B cell (primary cell): ENCODE data around the gene MAN1A1. TPM values are rescaled to one million over a fixed set of nuclear protein-coding genes. Genes with fewer than 3 reads are reported as not detected.

Experiments
- ATAC-seq: fragments of 200-7000 bp; cut with Tn5 transposase; one replicate; pipeline ENCODE4 v1.10.0; 2021; ENCODE audit warnings: low read depth, mild to moderate bottlenecking, moderate number of reproducible peaks, moderate library complexity
- CTCF ChIA-PET: fragments of 350-600 bp; sonication (Branson Sonifier 250); formaldehyde crosslinking; loops from one replicate; lab custom pipeline; 2021; ENCODE audit warnings: antibody characterized with exemption, inconsistent platforms; lab: Charles Lee
- POLR2A ChIA-PET: fragments of 350-600 bp; sonication (Branson Sonifier 250); formaldehyde crosslinking; loops from one replicate; lab custom pipeline; 2021; ENCODE audit warnings: antibody characterized with exemption; lab: Charles Lee
- DNase-seq: peaks from one replicate; pipeline ENCODE4 v3.0.0; 2013
- H2AFZ ChIP-seq: 2 replicates; pipeline ENCODE4 v1.6.1; 2012; ENCODE audit warnings: mild to moderate bottlenecking, low read depth, low read length; ENCODE audit not compliant: insufficient read depth, poor library complexity, severe bottlenecking
- H3K27ac ChIP-seq, 2 donors: 1 replicate in 1 of 2; 2 replicates in 1 of 2; pipeline ENCODE4 v1.5.1; 2012 to 2013; ENCODE audit warnings: low read length in 2 of 2, mild to moderate bottlenecking in 2 of 2, moderate library complexity in 1 of 2
- H3K27me3 ChIP-seq, 4 experiments: fragments of 200-600 bp in 1 of 4; sonication (generic) in 1 of 4; replicated peaks in 1 of 4; 1 replicate in 2 of 4; 2 replicates in 2 of 4; pipeline versions ENCODE4 v1.6.1 to v1.7.0; 2013 to 2016; ENCODE audit warnings: low read length in 3 of 4, mild to moderate bottlenecking in 2 of 4, mixed read lengths in 1 of 4, moderate library complexity in 1 of 4; ENCODE audit not compliant: insufficient read depth in 4 of 4, control insufficient read depth in 3 of 4; ENCODE audit errors: control extremely low read depth in 1 of 4
- H3K36me3 ChIP-seq, 2 experiments: replicated peaks in 1 of 2; 1 replicate in 1 of 2; 2 replicates in 1 of 2; pipeline versions ENCODE4 v1.6.1 to v1.7.1; 2013; ENCODE audit warnings: low read length in 1 of 2; ENCODE audit not compliant: insufficient read depth in 2 of 2, control insufficient read depth in 1 of 2; ENCODE audit errors: control extremely low read depth in 1 of 2, extremely low read depth in 1 of 2
- H3K4me1 ChIP-seq, 2 donors: fragments of 200-600 bp in 1 of 2; sonication (generic) in 1 of 2; 1 replicate in 1 of 2; 2 replicates in 1 of 2; pipeline versions ENCODE4 v1.5.1 to v1.6.1; 2013 to 2017; ENCODE audit warnings: low read length in 2 of 2; ENCODE audit not compliant: control insufficient read depth in 2 of 2, insufficient read depth in 2 of 2
- H3K4me2 ChIP-seq: replicated peaks from 2 replicates; pipeline ENCODE3; 2012; ENCODE audit warnings: mild to moderate bottlenecking, low read depth, low read length; ENCODE audit not compliant: poor library complexity, severe bottlenecking
- H3K4me3 ChIP-seq, 5 experiments: fragments of 200-600 bp in 1 of 5; sonication (generic) in 1 of 5; 1 replicate in 3 of 5; 2 replicates in 2 of 5; pipeline versions ENCODE4 v1.5.1 to v1.7.0; 2011 to 2016; ENCODE audit warnings: low read length in 4 of 5, mild to moderate bottlenecking in 4 of 5, low read depth in 2 of 5, control low read depth in 1 of 5, moderate library complexity in 1 of 5; ENCODE audit not compliant: insufficient read depth in 1 of 5; ENCODE audit errors: control extremely low read depth in 1 of 5, extremely low read depth in 1 of 5
- H3K79me2 ChIP-seq: fragments of 200-600 bp; sonication (generic); one replicate; pipeline ENCODE4 v1.6.0; 2016; ENCODE audit warnings: low read length; ENCODE audit not compliant: control insufficient read depth, insufficient read depth
- H3K9ac ChIP-seq: fragments of 200-600 bp; sonication (generic); 2 replicates; pipeline ENCODE4 v1.6.1; 2017; ENCODE audit warnings: mild to moderate bottlenecking, low read length, moderate library complexity
- H3K9me3 ChIP-seq, 3 donors: one replicate each; pipeline versions ENCODE4 v1.6.1 to v1.7.1; 2013; ENCODE audit warnings: low read length in 2 of 3; ENCODE audit not compliant: control insufficient read depth in 2 of 3, insufficient read depth in 1 of 3; ENCODE audit errors: control extremely low read depth in 1 of 3
- H4K20me1 ChIP-seq: 2 replicates; pipeline ENCODE4 v1.6.0; 2012; ENCODE audit warnings: mild to moderate bottlenecking, low read length; ENCODE audit not compliant: insufficient read depth, control insufficient read depth, poor library complexity, severe bottlenecking
- H3K27ac Mint-ChIP-seq: one replicate; pipeline ENCODE4 v1.8.0; 2021; ENCODE audit warnings: mixed read lengths
- H3K27me3 Mint-ChIP-seq: one replicate; pipeline ENCODE4 v1.8.0; 2021; ENCODE audit warnings: mixed read lengths
- H3K4me1 Mint-ChIP-seq: one replicate; pipeline ENCODE4 v1.8.0; 2021; ENCODE audit warnings: mixed read lengths
- H3K4me3 Mint-ChIP-seq: one replicate; pipeline ENCODE4 v1.8.0; 2021; ENCODE audit warnings: mixed read lengths
- H3K9me3 Mint-ChIP-seq: one replicate; pipeline ENCODE4 v1.8.0; 2022; ENCODE audit warnings: mixed read lengths; ENCODE audit not compliant: insufficient read depth
- CTCF ChIP-seq: fragments of 200-600 bp; IDR thresholded peaks from one replicate; pipeline ENCODE4 v1.8.0; 2022; ENCODE audit warnings: antibody characterized with exemption, mild to moderate bottlenecking
- EZH2 ChIP-seq: IDR thresholded peaks from 2 replicates; pipeline ENCODE4 v1.6.1; 2012; ENCODE audit warnings: borderline replicate concordance, low read depth, mild to moderate bottlenecking, moderate library complexity, low read length; ENCODE audit not compliant: insufficient read depth, poor library complexity, severe bottlenecking
- WGBS: methylation state at CpG from one replicate; pipeline ENCODE4 v1.1.5; 2013; ENCODE audit warnings: missing lambda C conversion rate; ENCODE audit not compliant: insufficient coverage; 5-methylcytosine and 5-hydroxymethylcytosine counted together
- intact Hi-C: fragments of 100-400 bp; cut with micrococcal nuclease; formaldehyde crosslinking; loops from one replicate; pipeline ENCODE4 v1.10.0; 2022
- polyA plus RNA-seq: library from polyadenylated mRNA; depleted of rRNA; stranded (reverse); fragments of >200 nt; gene quantifications from 2 replicates; pipeline ENCODE4 v1.2.3, GENCODE V29; 2012
- total RNA-seq, 2 donors: library from RNA; stranded (reverse); fragments of 120-200 nt in 1 of 2; gene quantifications; 1 replicate in 1 of 2; 2 replicates in 1 of 2; pipeline versions ENCODE4 v1.2.3 to v1.2.4, GENCODE V29; 2013 to 2022

MAN1A1 gene
- total and polyA plus RNA-seq, 2 donors (not counting 1 experiment from before 2014, with no cell fraction given) = 5.1 to 31.7 TPM

GRCh38 chr6:119160911-119161310, 188.7 kb downstream of the MAN1A1 start:
- Histone ChIP-seq H3K36me3 (no peaks in the 10 kb centered on the region), H4K20me1 (no peaks in the 10 kb centered on the region), H2AFZ (no peak overlapping the region), H3K4me1 (no peaks in the 10 kb centered on the region), H3K4me3 (no peak overlapping the region), H3K27me3 (no peaks in the 10 kb centered on the region), H3K4me2 (no peak overlapping the region), H3K9me3 (no peaks in the 10 kb centered on the region), H3K27ac (no peak overlapping the region), H3K79me2 (no peaks in the 10 kb centered on the region), H3K9ac (no peak overlapping the region)
- TF ChIP-seq EZH2 (no peak), CTCF (no peak)
- ChIA-PET POLR2A (no interaction called here), CTCF (no interaction called here)
- H3K27ac Mint-ChIP-seq = no peak overlapping the region
- H3K4me1 Mint-ChIP-seq = peaks cover 3% of the 10 kb centered on the region
- DNase-seq (no peak), ATAC-seq (no peak)
- intact Hi-C loops = no loop called here
- H3K27me3 Mint-ChIP-seq = peaks cover 21% of the 10 kb centered on the region
- 83% methylated on average over 1 of the region's 2 CpGs for WGBS
- no peak overlapping the region for H3K4me3 Mint-ChIP-seq
- H3K9me3 Mint-ChIP-seq = no peaks in the 10 kb centered on the region

GRCh38 chr6:119158057-119158848, 191.3 kb downstream of the MAN1A1 start:
- no peaks in the 10 kb centered on the region for H3K27me3 ChIP-seq
- H3K36me3 ChIP-seq = no peaks in the 10 kb centered on the region
- no peak overlapping the region for H3K27ac ChIP-seq
- Mint-ChIP-seq H3K4me3 (no peak overlapping the region), H3K4me1 (peaks cover 3% of the 10 kb centered on the region), H3K9me3 (no peaks in the 10 kb centered on the region), H3K27ac (no peak overlapping the region), H3K27me3 (peaks cover 23% of the 10 kb centered on the region)
- intact Hi-C loops = no loop called here
- no peak overlapping the region for H3K4me3 ChIP-seq
- H2AFZ ChIP-seq = no peak overlapping the region
- POLR2A ChIA-PET = no interaction called here
- ATAC-seq (no peak), DNase-seq (no peak)
- no peaks in the 10 kb centered on the region for H3K9me3 ChIP-seq
- CTCF ChIA-PET = interaction anchor here (0.9 kb wide), 1 partner anchor 9 kb away, joined by 3 read pairs; no protein-coding TSS in a partner anchor
- TF ChIP-seq CTCF (no peak), EZH2 (no peak)
- no peaks in the 10 kb centered on the region for H4K20me1 ChIP-seq
- H3K4me2 ChIP-seq = no peak overlapping the region
- 100% methylated on average over 2 of the region's 9 CpGs for WGBS
- H3K4me1 ChIP-seq = no peaks in the 10 kb centered on the region
- H3K9ac ChIP-seq = no peak overlapping the region
- no peaks in the 10 kb centered on the region for H3K79me2 ChIP-seq
